GM21526 (cell line): Measurements from ENCODE around the gene KLHL25.
A peak's percentile ranks its signal among the peaks of the same experiment; 100 is the strongest.

Experiments
- ATAC-seq: cut with Tn5 transposase; IDR thresholded peaks from one replicate; pipeline ENCODE4 v1.9.1; 2021; ENCODE audit warnings: moderate library complexity; ENCODE audit not compliant: unreplicated experiment, low FRiP score

Gene KLHL25

GRCh38 chr15:85749261-85750151 is 45.2 kb downstream of the KLHL25 start:
- no peak for ATAC-seq

GRCh38 chr15:85748729-85749128 is 46.0 kb downstream of the KLHL25 start:
- no peak for ATAC-seq

GRCh38 chr15:85748176-85748575 is 46.5 kb downstream of the KLHL25 start:
- ATAC-seq: no peak

GRCh38 chr15:85746641-85747040 is 48.1 kb downstream of the KLHL25 start:
- ATAC-seq: no peak

- ATAC-seq: no peak
Observed at GRCh38 chr15:85745525-85746150, 49.1 kb downstream of the KLHL25 start.

- no peak for ATAC-seq
Observed at GRCh38 chr15:85745023-85745422, 49.7 kb downstream of the KLHL25 start.

GRCh38 chr15:85744579-85744978 is 50.1 kb downstream of the KLHL25 start:
- no peak for ATAC-seq

GRCh38 chr15:85743392-85744055 is 51.2 kb downstream of the KLHL25 start:
- ATAC-seq: no peak

- no peak for ATAC-seq
Observed at GRCh38 chr15:85742186-85742821, 52.4 kb downstream of the KLHL25 start.

GRCh38 chr15:85741662-85742061 is 53.1 kb downstream of the KLHL25 start:
- ATAC-seq: no peak

GRCh38 chr15:85741021-85741421 is 53.7 kb downstream of the KLHL25 start:
- no peak for ATAC-seq

GRCh38 chr15:85737061-85737460 is 57.7 kb downstream of the KLHL25 start:
- ATAC-seq: no peak

GRCh38 chr15:85733416-85733815 is 61.3 kb downstream of the KLHL25 start:
- no peak for ATAC-seq

- peak; percentile 64 for ATAC-seq
Observed at GRCh38 chr15:85730001-85730820, 64.5 kb downstream of the KLHL25 start.

GRCh38 chr15:85727068-85727467 is 67.7 kb downstream of the KLHL25 start:
- ATAC-seq: no peak

GRCh38 chr15:85726454-85726853 is 68.3 kb downstream of the KLHL25 start:
- ATAC-seq: no peak

- no peak for ATAC-seq
Observed at GRCh38 chr15:85725564-85725963, 69.2 kb downstream of the KLHL25 start.

- no peak for ATAC-seq
Observed at GRCh38 chr15:85725019-85725418, 69.7 kb downstream of the KLHL25 start.

- ATAC-seq: no peak
Observed at GRCh38 chr15:85723960-85724945, 70.5 kb downstream of the KLHL25 start.
